UCSD-AML1 (cell line): ENCODE data around the gene TMEM178B.
A peak's percentile ranks its signal among the peaks of the same experiment; 100 is the strongest.
"Not testable (repeated sequence)": the region's sequence is repeated elsewhere in the genome, so short reads cannot be mapped to it uniquely, and the experiment has no call there.

Experiments
- DNase-seq: peaks from one replicate; lab custom pipeline; 2025; ENCODE audit not compliant: unreplicated experiment; lab: John Stamatoyannopoulos, UW

Gene TMEM178B

DNA sequence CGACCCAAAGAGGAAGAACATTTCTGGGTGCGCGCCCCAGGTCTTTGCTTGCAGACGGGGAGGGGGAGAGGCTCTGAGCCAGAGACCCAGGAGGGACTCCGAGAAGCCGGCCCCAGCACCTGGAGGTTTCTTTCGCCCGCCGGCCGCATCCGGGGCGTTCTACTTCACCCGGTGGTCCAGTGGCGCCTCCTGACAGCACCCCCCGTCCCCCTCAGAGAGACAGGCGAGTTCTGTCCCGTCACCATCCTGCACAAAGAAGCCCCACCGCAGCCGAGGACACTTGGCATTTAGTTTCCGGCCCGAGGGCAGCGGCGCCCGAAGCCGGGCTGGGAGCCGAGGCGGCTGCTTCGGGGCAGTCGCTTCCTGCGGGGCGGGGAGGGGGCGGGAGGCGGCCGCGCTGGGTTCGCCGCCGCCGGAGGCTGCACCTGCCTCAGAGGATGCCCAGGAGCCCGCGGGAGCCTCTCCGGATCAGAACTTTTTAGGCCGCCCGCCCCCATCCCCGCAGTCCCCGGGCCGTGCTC, at the start of gene TMEM178B:
Gene TMEM178B (plus strand): TSS at position 424 of the 521 bp plus-strand sequence.
- no peak for DNase-seq

DNA sequence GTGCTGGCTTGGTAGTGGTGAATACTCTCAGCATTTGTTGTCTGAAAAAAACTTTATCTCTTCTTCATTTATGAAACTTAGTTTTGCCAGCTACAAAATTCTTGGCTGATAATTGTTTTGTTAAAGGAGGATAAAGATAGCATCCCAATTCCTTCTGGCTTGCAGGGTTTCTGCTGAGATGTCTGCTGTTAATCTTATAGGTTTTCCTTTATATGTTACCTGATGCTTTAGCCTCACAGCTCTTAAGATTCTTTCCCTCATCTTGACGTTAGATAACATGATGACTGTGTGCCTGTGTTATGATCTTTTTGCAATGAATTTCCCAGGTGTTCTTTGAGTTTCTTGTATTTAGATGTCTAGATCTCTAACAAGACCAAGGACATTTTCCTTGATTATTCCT, 49.2 kb upstream of the TMEM178B start:
- no peak for DNase-seq

DNA sequence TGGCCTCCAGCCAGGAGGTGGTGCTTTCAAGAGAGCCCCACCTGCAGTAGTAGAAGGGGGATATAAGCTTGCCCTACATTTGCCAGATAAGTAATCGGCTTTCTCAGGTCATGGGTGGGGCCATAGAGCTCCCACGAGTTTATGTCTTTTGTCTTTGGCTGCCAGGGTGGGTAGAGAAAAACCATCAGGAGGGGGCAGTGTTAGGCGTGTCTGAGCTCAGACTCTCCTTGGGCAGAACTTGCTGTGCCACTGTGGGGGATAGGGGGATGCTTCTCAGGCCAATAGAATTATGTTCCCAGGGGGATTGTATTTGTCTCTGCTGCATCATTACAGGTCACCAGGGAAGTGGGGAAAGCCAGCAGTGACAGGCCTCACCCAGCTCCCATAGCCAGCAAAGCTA, 46.8 kb upstream of the TMEM178B start:
- DNase-seq = no peak

DNA sequence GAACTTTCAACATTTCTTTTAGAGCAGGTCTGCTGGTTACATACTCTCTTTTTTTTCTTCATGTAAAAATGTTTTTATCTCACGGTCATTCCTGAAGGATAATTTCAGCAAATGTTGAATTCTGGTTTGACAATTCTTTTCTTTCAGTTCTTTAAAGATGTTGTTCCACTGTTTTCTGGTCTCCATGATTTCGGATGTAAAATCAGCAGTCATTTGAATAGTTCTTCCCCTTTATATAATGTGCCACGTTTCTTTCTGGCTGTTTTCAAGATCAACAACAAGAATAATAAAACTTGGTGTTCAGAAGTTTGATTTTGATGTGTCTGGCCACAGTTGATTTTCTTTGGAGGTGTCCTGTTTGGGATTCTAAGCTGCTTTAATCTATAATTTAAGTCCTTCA, 45.1 kb upstream of the TMEM178B start:
- no peak for DNase-seq

DNA sequence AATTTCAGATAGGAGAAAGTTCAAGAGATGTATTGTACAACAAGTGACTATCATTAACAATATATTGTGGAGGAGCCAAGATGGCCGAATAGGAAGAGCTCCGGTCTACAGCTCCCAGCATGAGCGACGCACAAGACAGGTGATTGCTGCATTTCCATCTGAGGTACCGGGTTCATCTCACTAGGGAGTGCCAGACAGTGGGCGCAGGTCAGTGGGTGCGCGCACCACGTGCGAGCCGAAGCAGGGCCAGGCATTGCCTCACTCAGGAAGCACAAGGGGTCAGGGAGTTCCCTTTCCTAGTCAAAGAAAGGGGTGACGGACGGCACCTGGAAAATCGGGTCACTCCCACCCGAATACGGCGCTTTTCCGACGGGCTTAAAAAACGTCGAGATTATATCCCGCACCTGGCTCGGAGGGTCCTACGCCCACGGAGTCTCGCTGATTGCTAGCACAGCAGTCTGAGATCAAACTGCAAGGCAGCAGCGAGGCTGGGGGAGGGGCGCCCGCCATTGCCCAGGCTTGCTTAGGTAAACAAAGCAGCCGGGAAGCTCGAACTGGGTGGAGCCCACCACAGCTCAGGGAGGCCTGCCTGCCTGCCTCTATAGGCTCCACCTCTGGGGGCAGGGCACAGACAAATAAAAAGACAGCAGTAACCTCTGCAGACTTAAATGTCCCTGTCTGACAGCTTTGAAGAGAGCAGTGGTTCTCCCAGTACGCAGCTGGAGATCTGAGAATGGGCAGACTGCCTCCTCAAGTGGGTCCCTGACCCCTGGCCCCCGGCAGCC, 41.1 kb upstream of the TMEM178B start:
- not testable (repeated sequence) for DNase-seq

- not testable (repeated sequence) for DNase-seq
Measured at GRCh38 chr7:141038100-141038499, 35.8 kb upstream of the TMEM178B start.

DNA sequence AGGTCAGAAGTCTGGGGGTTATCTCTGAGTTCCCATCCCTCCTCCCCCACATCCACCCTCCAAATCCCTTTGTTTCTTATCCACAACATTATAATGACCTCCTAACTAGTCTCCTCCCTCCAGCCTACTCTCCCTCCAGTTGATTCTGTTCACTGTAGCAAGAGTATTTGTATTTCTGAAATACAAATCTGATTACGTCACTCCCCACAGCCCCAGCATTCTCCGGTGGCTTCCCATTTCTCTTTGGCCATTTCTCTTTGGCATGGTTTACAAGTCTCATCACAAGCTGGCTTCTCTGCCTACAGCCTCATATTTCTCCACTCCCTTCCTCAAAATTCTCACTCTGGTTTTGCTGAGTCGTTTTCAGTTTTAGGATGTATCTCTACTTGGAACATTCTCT, 34.5 kb upstream of the TMEM178B start:
- DNase-seq = no peak

DNA sequence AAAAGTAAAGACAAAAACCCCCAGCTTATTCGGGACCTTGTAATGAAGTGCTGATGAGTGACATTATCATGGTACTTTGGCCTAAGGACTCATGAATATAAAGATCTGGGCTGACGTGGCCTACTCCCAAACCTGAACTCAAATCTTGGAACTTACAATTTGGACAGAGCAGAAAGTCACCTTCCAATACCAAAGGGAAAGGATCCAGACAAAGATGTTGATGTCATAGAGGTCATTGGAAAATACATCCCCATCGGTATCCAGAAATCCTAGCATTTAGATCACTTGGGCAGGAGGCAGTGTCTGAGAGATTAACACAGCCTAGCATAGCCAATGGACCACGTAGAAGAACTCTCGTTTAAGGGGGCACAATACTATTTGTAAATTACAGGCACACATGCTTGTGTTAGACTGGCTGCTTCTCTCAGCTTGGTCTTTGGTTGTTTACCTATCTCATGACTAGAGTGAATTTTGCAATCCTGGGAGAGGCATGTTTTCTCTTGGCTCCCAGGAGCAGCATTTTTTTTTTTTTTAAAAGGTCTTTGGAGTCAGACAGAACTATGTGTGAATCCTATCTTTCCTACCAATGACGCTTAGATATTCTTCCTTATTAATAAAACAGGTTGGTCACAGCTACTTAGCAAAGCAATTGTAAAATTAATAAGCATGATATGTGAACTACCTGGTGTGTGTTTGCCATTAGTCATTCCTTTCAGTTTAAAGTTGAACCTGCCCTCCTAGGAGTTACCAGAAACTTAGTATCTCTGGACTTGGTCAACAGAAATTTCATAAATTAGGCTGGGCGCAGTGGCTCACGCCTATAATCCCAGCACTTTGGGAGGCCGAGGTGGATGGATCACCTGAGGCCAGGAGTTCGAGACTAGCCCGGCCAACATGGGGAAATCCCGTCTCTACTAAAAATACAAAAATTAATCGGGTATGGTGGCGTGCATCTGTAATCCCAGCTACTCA, 31.4 kb upstream of the TMEM178B start:
- DNase-seq = no peak

GRCh38 chr7:141043616-141044015, 30.2 kb upstream of the TMEM178B start:
- DNase-seq = no peak

DNA sequence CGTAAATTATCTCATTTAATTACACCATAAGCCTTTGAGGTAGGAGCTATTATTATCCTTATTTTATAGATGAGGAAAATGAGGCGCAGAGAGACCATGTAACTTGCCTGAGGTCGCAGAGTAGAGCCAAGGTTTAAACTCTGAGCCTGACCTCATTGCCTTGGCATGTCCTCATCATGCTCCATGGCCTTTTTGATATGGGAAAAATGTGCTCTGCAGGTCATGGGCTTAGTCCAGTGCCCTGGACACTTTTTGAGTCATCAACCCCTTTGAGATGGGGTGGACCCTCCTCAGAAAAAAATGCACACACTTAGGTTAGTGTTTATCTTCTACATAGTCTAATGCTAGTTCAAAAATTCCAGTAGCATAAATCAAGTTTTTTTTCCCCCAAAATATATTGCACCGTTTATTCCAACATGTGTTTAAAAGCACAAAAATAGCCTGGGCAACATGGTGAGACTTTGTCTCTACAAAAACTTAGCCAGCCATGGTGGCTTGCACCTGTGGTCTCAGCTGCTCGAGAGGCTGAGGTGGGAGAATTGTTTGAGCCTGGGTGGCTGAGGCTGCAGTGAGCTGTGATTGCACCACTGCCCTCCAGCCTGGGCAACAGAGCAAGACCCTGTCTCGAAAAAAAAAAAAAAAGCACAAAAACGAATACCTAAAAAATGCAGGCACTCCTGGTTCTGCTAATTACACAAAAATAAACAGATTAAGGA, 28.6 kb upstream of the TMEM178B start:
- DNase-seq = no peak

DNA sequence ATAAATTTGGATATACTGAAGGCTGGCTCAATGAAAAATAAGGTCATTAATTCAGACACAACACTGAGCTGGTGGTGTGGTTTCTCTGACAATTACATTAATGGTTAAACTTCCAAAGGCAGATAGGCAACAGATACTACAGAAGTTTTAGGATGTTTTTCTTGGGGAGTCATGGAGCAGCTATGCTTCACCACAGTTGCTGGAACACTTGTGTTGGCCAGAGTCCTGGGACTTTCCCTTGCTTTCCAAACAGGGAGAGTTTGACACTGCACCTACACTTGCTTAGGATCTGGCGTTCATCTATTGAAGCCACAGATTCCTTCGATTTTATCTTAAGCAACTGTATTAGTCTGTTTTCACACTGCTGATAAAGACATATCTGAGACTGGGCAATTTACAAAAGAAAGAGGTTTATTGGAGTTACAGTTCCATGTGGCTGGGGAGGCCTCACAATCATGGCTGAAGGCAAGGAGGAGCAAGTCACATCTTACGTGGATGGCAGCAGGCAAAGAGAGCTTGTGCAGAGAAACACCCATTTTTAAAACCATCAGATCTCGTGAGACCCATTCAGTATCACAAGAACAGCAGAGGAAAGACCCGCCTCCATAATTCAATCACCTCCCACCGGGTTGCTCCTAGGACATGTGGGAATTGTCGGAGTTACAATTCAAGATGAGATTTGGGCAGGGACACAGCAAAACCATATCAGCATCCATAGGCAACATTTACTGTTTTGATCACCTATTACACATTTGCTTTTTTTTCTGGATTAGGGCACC, 27.8 kb upstream of the TMEM178B start:
- DNase-seq = no peak

DNA sequence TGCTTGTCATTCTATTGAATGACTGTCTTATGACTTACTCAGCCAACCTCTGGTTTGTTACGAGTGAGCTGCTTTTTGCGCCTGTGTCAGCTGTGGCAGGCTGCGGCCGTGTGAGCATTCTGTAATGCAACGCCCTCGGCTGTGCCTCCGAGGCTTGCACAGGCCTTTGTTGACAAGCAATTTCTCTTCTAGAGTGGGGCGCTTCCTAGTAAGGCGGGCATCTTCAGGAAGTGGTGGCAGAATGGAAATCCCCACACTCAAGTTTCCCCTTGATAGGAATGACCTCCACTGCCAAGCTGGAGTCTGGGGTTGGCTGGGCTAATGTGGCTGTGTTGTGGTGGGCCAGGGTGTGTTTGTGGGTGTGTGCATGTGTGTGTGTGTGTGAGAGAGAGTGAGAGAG, 20.2 kb upstream of the TMEM178B start:
- peak; percentile 9 for DNase-seq

GRCh38 chr7:141055146-141055545, 18.7 kb upstream of the TMEM178B start:
- no peak for DNase-seq

GRCh38 chr7:141057788-141058187, 16.1 kb upstream of the TMEM178B start:
- no peak for DNase-seq

DNA sequence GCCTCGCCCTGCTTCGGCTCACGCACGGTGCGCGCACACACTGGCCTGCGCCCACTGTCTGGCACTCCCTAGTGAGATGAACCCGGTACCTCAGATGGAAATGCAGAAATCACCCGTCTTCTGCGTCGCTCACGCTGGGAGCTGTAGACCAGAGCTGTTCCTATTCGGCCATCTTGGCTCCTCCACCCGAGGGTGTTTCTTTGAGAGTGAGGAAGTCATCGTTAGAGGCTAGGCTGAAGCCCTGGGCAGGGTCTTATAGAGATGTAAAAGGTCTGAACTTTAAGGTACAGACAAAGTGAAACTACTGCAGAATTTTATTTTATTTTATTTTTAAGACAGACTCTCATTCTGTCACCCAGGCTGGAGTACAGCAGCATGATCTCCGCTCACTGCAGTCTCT, 6.0 kb upstream of the TMEM178B start:
- not testable (repeated sequence) for DNase-seq

DNA sequence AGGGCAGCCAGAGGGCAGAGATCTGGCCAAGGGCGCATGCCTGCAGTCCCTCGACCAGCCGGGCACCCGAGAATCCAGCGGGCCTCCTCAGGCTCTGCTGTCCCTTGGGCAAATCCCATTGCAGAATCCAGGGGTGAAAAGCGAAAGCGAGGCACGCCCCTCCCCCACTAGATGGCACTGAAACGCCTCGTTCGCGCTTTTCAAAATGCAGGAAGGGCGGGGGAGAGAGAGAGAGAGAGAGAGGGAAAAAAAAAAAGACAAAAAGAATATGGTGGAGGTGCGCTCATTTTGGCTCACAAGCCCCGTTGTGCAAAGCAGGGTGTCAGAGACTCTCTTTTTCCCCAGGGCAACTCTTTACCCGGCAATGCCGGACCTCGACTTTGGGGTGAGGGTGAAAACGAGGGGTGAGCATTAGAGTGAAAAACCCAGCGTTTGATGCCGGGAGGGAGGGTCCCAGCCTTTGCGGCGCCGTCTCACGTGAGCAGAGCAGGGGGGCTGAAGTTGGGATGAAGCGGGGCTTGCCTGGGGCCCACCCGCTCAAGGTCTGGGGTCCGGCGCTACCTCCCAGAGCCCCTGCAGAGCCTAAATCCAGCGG, 2.5 kb upstream of the TMEM178B start:
- DNase-seq = no peak

GRCh38 chr7:141071855-141072547, 1.9 kb upstream of the TMEM178B start:
- no peak for DNase-seq

- no peak for DNase-seq
Measured at GRCh38 chr7:141072548-141073172, 1.2 kb upstream of the TMEM178B start.

DNA sequence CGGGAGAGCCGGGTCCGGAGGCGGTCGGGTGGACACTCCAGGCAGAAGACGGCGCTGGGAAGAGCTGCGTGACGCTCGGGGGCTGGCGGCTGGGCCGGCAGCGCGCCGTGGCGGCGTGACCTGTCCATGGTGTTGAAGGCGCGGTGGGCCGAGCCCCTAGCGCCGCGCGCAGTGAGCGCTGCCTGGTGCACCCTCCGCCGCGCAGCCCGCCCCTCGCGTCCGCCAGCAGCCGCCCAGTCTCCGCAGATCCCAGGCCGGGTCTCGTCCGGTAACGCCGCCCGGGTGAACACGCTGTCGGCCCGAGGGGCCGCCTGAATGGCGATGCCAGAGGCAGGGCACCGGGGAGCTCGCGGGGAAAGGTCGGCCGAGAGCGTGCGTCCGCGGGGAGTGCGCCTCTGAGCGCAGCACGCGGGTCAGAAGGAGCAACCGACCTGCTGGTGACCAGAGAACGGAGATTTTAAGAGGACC, 657 bp upstream of the TMEM178B start:
- DNase-seq = no peak
